Measurements from ENCODE around the gene STH. TPM values are rescaled to one million over a fixed set of nuclear protein-coding genes. Genes with fewer than 3 reads are reported as not detected.
"Not testable (repeated sequence)": the region's sequence is repeated elsewhere in the genome, so short reads cannot be mapped to it uniquely, and the experiment has no call there.

Gene STH
- total and polyA plus RNA-seq, 9 of the 15 experiments (the other 6 are each of a cell fraction or from before 2014, with no cell fraction given), result not detected

GRCh38 chr17:46013502-46014165 lies 14.6 kb downstream of the STH start (continued):
- TF ChIP-seq ZBTB40 (IDR thresholded peaks at IDR 0.05) (no peak), ZBTB40 (CRISPR knock-in tag; IDR thresholded peaks at IDR 0.05) (no peak), ZNF444 (CRISPR knock-in tag; IDR thresholded peaks at IDR 0.05) (no peak), RBM34 (IDR thresholded peaks at IDR 0.05; ENCODE audit: borderline replicate concordance, insufficient read depth, low read length) (no peak), MTA3 (IDR thresholded peaks at IDR 0.05; ENCODE audit: borderline replicate concordance) (no peak), ATF2 (CRISPR knock-in tag; IDR thresholded peaks at IDR 0.05) (no peak)

GRCh38 chr17:46019408-46019925 lies 20.4 kb downstream of the STH start:
- H3K9me1 ChIP-seq (ENCODE audit: control insufficient read depth, insufficient read depth, low read length); intact Hi-C loops (cut with micrococcal nuclease); H3K4me1 ChIP-seq (replicated peaks in 1 of 2; ENCODE audit: control insufficient read depth in 2 of 2, insufficient read depth in 2 of 2, low read length in 2 of 2); DNase-seq (ENCODE audit: extremely low read depth in 1 of 4, low spot score in 3 of 4); H3K27me3 ChIP-seq (ENCODE audit: control insufficient read depth in 2 of 2, insufficient read depth in 2 of 2, low read length in 2 of 2); H3K4me2 ChIP-seq (ENCODE audit: insufficient read depth, low read length); H3K9me3 ChIP-seq (replicated peaks; ENCODE audit: control insufficient read depth, insufficient read depth, low read depth, low read length); ATAC-seq; FAIRE-seq; BruUV-seq (replicated peaks); in situ Hi-C loops (cut with MboI); H4K20me1 ChIP-seq (replicated peaks; ENCODE audit: control insufficient read depth, insufficient read depth, low read length); CTCF ChIA-PET (ENCODE audit: low intra/inter-chr PET ratio); H2AFZ ChIP-seq (ENCODE audit: low read depth, low read length); H3K4me3 ChIP-seq; H3K9ac ChIP-seq (ENCODE audit: insufficient read depth in 1 of 2, low read depth in 2 of 2, low read length in 2 of 2); H3K27ac ChIP-seq (ENCODE audit: extremely low read depth, low read depth, low read length); H3K36me3 ChIP-seq (ENCODE audit: control insufficient read depth, insufficient read depth, low read length); H3K79me2 ChIP-seq (ENCODE audit: control insufficient read depth, insufficient read depth, low read length): not testable (repeated sequence)
- 66% methylated on average over 8 of the region's 8 CpGs for WGBS (ENCODE audit: insufficient coverage, low coverage, missing lambda C conversion rate)
- POLR2A ChIA-PET, result interaction anchor here (1.3 kb wide), 1 partner anchor 12 kb away, joined by 3 read pairs; no protein-coding TSS in a partner anchor

All from K562 (cell line).